NB4 (cell line): ENCODE measurements around the gene MESP2.

Experiments
- DNase-seq: peaks from one replicate; pipeline ENCODE4 v3.0.0; 2010; ENCODE audit warnings: low read depth
- H3K4me3 ChIP-seq: one replicate; pipeline ENCODE4 v1.5.1; 2011; ENCODE audit warnings: mild to moderate bottlenecking, low read depth, low read length, moderate library complexity
- MYC ChIP-seq: IDR thresholded peaks from 2 replicates; pipeline ENCODE4 v1.6.1; 2011; ENCODE audit warnings: low read depth, low read length
- POLR2A ChIP-seq: IDR thresholded peaks from 2 replicates; pipeline ENCODE4 v1.6.1; 2011; ENCODE audit warnings: mild to moderate bottlenecking; ENCODE audit not compliant: insufficient read length; ENCODE audit errors: extremely low read depth
- TF ChIP-seq, protein P1 (sequence below): IDR thresholded peaks from one replicate; pipeline ENCODE4 v1.5.1; 2012; ENCODE audit warnings: low read depth, low read length
- TF ChIP-seq, protein P2 (sequence below): IDR thresholded peaks from 2 replicates; pipeline ENCODE4 v1.6.1; 2011; ENCODE audit warnings: low read depth, low read length

The MESP2 gene

DNA sequence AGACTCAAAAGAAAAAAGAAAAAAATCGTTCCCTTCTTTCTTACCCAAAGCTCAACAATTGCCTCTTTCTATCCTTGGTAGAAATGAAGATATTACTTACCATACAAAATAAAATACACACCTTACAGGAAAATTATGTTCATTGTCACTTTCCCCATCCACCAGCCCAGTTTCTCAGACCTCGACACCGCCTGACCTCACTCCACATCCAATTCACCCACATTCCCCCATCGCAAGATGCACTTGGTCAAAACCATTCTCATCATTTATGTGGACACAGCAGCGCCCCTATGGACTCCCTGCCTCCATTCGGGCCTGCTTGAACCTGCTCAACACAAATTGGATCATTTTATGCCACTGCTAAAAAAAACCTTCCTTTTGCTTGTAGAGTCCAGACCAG is 31.6 kb downstream of the MESP2 start:
- no peak overlapping the region for H3K4me3 ChIP-seq
- DNase-seq: no peak
- TF ChIP-seq, protein P1, sequence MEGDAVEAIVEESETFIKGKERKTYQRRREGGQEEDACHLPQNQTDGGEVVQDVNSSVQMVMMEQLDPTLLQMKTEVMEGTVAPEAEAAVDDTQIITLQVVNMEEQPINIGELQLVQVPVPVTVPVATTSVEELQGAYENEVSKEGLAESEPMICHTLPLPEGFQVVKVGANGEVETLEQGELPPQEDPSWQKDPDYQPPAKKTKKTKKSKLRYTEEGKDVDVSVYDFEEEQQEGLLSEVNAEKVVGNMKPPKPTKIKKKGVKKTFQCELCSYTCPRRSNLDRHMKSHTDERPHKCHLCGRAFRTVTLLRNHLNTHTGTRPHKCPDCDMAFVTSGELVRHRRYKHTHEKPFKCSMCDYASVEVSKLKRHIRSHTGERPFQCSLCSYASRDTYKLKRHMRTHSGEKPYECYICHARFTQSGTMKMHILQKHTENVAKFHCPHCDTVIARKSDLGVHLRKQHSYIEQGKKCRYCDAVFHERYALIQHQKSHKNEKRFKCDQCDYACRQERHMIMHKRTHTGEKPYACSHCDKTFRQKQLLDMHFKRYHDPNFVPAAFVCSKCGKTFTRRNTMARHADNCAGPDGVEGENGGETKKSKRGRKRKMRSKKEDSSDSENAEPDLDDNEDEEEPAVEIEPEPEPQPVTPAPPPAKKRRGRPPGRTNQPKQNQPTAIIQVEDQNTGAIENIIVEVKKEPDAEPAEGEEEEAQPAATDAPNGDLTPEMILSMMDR: no peak
- TF ChIP-seq, protein P2, sequence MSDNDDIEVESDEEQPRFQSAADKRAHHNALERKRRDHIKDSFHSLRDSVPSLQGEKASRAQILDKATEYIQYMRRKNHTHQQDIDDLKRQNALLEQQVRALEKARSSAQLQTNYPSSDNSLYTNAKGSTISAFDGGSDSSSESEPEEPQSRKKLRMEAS: no peak
- TF ChIP-seq POLR2A (no peak), MYC (no peak)

DNA sequence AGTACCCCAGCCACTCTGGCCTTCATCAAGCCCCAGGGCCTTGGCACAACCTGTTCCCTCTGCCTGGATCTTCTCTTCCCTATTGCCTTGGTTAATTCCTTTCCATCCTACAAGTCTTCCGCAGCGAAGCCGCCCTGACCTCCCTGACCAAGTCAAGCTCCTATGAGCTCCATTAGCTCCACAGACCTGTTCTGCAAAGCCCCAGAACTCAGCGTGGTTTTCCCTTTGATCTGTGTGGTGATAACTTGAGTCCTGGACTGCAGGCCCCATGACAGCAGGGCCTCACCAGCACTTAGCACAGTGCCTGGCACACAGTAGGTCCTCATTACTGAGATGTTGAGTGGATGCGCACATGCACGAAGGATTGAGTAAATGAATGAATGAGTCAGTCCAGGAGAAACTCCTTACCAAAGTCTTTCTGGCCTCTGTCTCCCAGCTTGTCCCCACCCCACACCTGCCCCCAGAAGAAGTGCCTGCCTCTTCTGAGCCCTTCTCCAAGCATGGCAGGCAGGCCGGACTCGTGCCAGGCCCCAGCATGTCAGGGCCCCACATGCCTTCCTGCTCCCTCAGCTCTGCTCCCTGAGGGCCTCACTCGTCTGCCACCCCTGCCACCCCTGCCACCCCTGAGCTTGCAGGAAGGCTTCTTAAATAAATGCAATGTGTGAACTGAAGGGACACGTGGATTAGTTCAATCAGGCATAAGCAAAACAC is 32.2 kb downstream of the MESP2 start:
- no peak overlapping the region for H3K4me3 ChIP-seq
- no peak for TF ChIP-seq MYC
- no peak for TF ChIP-seq POLR2A
- TF ChIP-seq, protein P1: no peak
- TF ChIP-seq, protein P2: no peak
- no peak for DNase-seq

DNA sequence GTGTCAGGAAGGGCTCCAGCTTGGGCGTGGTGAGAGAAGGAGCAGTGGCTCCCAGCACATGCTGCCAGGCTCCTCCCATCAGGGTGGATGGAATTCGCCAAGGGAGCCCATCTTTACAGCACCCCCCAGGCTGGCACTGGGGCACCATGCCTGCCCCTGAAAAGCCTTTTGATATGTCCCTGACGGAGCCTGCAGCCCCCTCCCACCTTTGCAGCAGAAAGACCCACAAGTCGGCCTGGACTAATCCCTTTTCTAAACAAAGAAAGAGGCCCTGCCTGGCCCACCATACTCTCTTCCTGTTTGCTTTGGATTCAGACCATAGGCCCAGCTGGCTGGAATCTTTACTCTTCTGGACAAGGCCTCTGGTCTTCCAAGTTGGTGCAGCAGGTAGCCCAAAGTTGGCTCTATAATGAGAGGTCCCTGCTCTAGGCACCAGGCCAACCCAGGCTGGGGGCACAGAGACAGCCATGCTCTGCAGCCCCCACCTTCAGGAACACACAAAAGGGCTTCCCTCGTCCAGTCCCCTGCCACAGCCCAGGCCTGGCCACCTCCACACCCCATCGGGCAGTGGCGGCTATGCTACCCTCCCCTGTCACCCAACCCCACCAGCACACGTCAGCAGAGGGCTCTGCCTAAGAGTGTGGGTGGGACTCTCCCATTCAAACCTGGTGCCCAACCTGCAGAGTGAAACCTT is 33.1 kb downstream of the MESP2 start:
- TF ChIP-seq, protein P2: no peak
- DNase-seq: peak; percentile 11
- no peak overlapping the region for H3K4me3 ChIP-seq

DNA sequence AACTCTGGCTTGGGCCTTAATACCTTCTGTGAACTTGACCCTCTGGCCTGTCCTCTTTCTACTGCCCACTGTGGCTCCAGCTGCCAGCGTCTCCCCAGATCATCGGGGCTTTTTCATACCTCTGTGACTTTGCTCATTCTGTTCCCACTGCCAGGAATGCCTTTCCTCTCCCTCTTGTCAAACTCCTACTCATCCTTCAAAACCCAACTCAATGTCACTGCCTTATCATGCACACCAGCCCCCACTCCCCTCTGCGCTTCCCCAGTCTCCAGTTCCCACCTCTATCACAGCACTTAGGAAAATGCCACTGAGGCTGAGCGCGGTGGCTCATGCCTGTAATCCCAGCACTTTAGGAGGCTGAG is 33.6 kb downstream of the MESP2 start:
- no peak overlapping the region for H3K4me3 ChIP-seq
- TF ChIP-seq, protein P2: no peak
- TF ChIP-seq POLR2A (no peak), MYC (no peak)
- no peak for DNase-seq

DNA sequence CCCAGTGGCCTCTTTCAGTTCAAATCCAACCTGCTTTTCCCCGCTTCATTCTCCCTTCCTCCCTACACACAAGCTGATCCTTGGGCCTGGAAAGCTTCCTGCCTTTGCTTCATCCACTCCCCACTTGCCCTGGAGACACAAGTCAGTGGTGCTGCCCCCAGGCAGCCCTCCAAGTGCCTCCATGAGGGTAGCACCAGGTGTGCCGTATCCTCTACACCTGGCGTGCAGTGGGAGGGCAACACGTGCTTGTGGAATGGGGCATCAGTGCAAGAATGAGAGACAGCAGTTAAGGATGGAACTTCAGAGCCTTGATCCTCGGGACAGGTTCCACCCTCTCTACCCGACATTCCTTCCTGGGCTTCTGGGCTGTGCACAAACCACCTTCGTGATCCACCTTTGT is 34.7 kb downstream of the MESP2 start:
- TF ChIP-seq, protein P1: no peak
- TF ChIP-seq, protein P2: no peak
- TF ChIP-seq MYC (no peak), POLR2A (no peak)
- no peak for DNase-seq
- H3K4me3 ChIP-seq: peak overlapping the region; percentile 36

DNA sequence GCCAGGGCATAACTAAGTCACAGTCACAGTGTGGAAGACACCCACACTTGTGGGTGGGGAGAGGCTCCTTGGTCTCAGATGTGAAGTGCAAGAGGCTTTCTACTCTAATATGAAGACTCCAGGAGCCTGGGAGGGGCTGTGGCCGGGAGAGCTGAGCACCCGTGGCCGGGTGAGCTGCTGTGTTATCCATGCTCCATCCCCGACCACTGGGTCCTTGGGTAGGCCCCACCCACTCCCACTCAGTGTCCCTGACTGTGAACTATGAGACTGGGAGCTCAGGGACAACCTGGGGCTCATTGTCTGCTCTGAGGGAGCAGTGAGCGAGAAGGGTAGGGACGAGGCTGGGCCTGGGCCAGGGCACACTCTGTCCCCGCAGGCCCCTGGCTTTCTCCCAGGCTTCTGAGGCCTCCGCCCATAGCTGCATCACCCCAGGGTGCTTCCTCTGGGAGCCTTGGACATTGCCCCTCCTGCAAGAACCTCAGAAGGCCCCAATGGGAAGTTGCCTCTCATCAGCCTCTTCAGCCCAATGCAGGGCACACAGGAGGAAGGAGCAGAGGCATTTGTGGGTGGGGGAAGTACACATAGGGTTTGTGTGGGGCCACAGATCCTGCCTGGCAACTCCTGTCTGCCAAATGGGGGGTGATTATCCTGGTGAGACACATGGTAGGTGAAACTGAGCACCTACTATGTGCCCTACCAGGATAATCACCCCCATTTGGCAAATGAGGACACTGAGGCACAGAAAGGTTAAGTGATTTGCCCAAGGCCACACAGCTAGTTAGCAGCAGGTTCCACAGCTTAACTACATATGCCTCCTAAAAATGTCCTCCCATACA is 36.1 kb downstream of the MESP2 start:
- TF ChIP-seq POLR2A (peak; percentile 14), MYC (no peak; the same call in 1 of the 2 replicates)
- peak; percentile 89 for DNase-seq
- H3K4me3 ChIP-seq: peak overlapping the region; percentile 93
